T1000 (cell line): Measurements from ENCODE around the gene CCDC12.

Source experiments
- DNase-seq: peaks from one replicate; lab custom pipeline; 2025; ENCODE audit warnings: mixed read lengths; lab: John Stamatoyannopoulos, UW

Gene CCDC12

DNA sequence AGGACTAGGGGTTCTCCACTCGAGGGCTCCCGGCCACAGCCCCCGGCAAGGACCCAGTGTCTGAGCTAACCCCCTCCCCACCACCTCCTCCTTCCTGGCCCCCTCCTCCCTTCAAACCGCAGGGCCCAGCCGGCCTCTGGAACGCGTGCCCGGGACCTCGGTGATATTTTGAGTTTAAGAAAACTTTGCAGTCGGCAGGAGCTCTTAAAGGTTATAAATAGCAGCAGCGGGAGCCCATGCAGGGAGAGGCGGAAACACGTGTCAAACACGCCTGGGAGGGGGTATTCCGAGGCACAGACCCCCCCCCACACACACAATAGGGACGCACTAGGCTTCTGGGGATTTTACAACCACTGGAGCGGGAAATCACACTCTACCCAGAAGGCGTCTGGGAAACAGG lies 102.1 kb downstream of the CCDC12 start:
- DNase-seq: no peak

DNA sequence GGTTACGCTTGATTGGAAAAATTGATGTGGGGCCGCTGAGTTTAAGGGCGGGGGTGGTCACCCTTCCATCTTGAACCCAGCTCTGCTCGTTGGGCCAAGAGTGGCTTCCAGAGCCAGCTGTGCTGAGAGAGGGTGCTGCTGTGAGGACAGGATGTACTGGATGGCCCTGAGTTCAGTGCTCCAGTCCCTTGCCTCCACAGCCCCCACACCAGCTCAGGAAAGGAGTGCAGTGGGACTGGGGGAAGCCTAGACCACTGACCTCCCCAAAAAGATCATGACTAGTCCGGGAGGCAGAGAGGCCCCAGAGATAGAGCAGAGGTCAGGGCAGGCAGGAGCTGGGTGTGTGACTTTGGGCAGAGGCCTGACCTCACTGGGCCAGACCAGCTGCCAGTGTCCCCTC lies 103.0 kb downstream of the CCDC12 start:
- DNase-seq: no peak
